HepG2 (cell line): ENCODE results near the gene TK1. TPM values are rescaled to one million over a fixed set of nuclear protein-coding genes. Genes with fewer than 3 reads are reported as not detected.

Experiments used
- ATAC-seq: fragments of 200-7000 bp; cut with Tn5 transposase; 3 replicates; pipeline ENCODE4 v1.9.1; 2020; ENCODE audit warnings: mild to moderate bottlenecking, moderate library complexity
- BruUV-seq: library from RNA; stranded (reverse); fragments of 400-500 nt; replicated peaks from 2 replicates; lab custom pipeline; 2021; lab: Mats Ljungman, UMichigan
- CTCF ChIA-PET: fragments of 300-600 bp; formaldehyde crosslinking; extraction: SDS; loops from one replicate; lab custom pipeline; 2021; ENCODE audit warnings: low total read pairs, inconsistent platforms, low intra/inter-chr PET ratio; lab: Yijun Ruan, JAX
- POLR2A ChIA-PET: fragments of 350-600 bp; sonication (Branson Sonifier 250); formaldehyde crosslinking; loops from one replicate; lab custom pipeline; 2020; ENCODE audit warnings: antibody characterized with exemption, inconsistent platforms; lab: Yijun Ruan, JAX
- DNase-seq: peaks from one replicate; pipeline ENCODE4 v3.0.0-alpha.2; 2015; ENCODE audit warnings: low spot score
- FAIRE-seq: peaks from 3 replicates; lab custom pipeline; 2011; peaks lifted over from hg19 to GRCh38; lab: Jason Lieb, UNC
- H2AFZ ChIP-seq: one replicate; pipeline ENCODE4 v1.6.1; 2011; ENCODE audit warnings: low read length, inconsistent platforms
- H3K27ac ChIP-seq: fragments of 300-600 bp; 3 replicates; pipeline ENCODE4 v1.8.0; 2011; ENCODE audit warnings: mixed run types, mild to moderate bottlenecking, mixed read lengths, low read length, inconsistent platforms; ENCODE audit not compliant: insufficient read depth; ENCODE audit errors: extremely low read length
- H3K27me3 ChIP-seq, 2 experiments: fragments of 200-600 bp in 1 of 2; 2 replicates in 1 of 2; 3 replicates in 1 of 2; pipeline versions ENCODE4 v1.6.0 to v1.8.0; 2011; ENCODE audit warnings: low read length in 2 of 2, mild to moderate bottlenecking in 2 of 2, moderate library complexity in 2 of 2, inconsistent platforms in 1 of 2; ENCODE audit not compliant: insufficient read depth in 2 of 2, control insufficient read depth in 1 of 2
- H3K36me3 ChIP-seq, 2 experiments: fragments of 200-600 bp in 1 of 2; replicated peaks in 1 of 2; 2 replicates in 1 of 2; 3 replicates in 1 of 2; pipeline versions ENCODE4 v1.5.1 to v1.8.0; 2011; ENCODE audit warnings: low read length in 2 of 2, inconsistent platforms in 1 of 2; ENCODE audit not compliant: insufficient read depth in 2 of 2, control insufficient read depth in 1 of 2
- H3K4me1 ChIP-seq: 2 replicates; pipeline ENCODE4 v1.5.1; 2012; ENCODE audit warnings: low read length, inconsistent platforms; ENCODE audit not compliant: insufficient read depth
- H3K4me2 ChIP-seq: 2 replicates; pipeline ENCODE4 v1.6.0; 2011; ENCODE audit warnings: low read depth, low read length, inconsistent platforms
- H3K4me3 ChIP-seq, 3 experiments: fragments of 200-600 bp in 1 of 3; sonication (generic), shearing (Covaris generic) in 1 of 3; replicated peaks in 1 of 3; 2 replicates each; pipeline ENCODE4 v1.5.1; 2011 to 2016; ENCODE audit warnings: low read length in 3 of 3, inconsistent platforms in 2 of 3, low read depth in 2 of 3, mild to moderate bottlenecking in 2 of 3, control low read depth in 1 of 3, mixed read lengths in 1 of 3; ENCODE audit not compliant: insufficient read depth in 1 of 3
- H3K79me2 ChIP-seq: one replicate; pipeline ENCODE4 v1.6.1; 2011; ENCODE audit warnings: low read length, inconsistent platforms; ENCODE audit not compliant: insufficient read depth
- H3K9ac ChIP-seq: 2 replicates; pipeline ENCODE4 v1.6.0; 2011; ENCODE audit warnings: mild to moderate bottlenecking, low read depth, low read length, inconsistent platforms; ENCODE audit not compliant: insufficient read depth
- H3K9me3 ChIP-seq: 2 replicates; pipeline ENCODE4 v1.5.1; 2012; ENCODE audit warnings: mild to moderate bottlenecking, low read length
- H4K20me1 ChIP-seq: 2 replicates; pipeline ENCODE4 v1.6.0; 2011; ENCODE audit warnings: inconsistent platforms, mild to moderate bottlenecking, low read length, moderate library complexity; ENCODE audit not compliant: insufficient read depth
- ZBTB49 ChIP-seq: sonication (generic); formaldehyde crosslinking; IDR thresholded peaks from 2 replicates; pipeline ENCODE4 v1.4.0; 2020; ENCODE audit warnings: missing genetic modification reagents, borderline replicate concordance
- WGBS: methylation state at CpG from one replicate; pipeline ENCODE4 v1.1.6; 2017; ENCODE audit warnings: low lambda C conversion rate; 5-methylcytosine and 5-hydroxymethylcytosine counted together
- in situ Hi-C: cut with HindIII; loops from 2 replicates; pipeline ENCODE4 v1.10.0; 2017; ENCODE audit warnings: low pct_unique_long_range_greater_than_20kb; ENCODE audit not compliant: extremely low pct_ligation_motif_present
- intact Hi-C: fragments of 100-400 bp; cut with micrococcal nuclease; formaldehyde crosslinking; loops from one replicate; pipeline ENCODE4 v1.10.0; 2022; ENCODE audit not compliant: unreplicated experiment
- polyA plus RNA-seq, 8 experiments: library from polyadenylated mRNA; depleted of rRNA in 3 of 8; stranded (reverse) in 7 of 8; unstranded in 1 of 8; fragments of >200 nt; fragmentation: Illumina TruSeq in 4 of 8; extraction: Trizol in 4 of 8; gene quantifications; 2 replicates each; pipeline versions ENCODE4 v1.2.1 to v1.2.3, GENCODE V29; 2011 to 2016; ENCODE audit warnings: low read depth in 4 of 8, missing spikeins in 1 of 8, mixed read lengths in 1 of 8; ENCODE audit not compliant: insufficient read depth in 1 of 8
- total RNA-seq, 5 experiments: library from RNA; depleted of rRNA; stranded (reverse); fragments of >200 nt; fragmentation: Illumina TruSeq; extraction: Trizol; gene quantifications; 2 replicates each; pipeline ENCODE4 v1.2.3, GENCODE V29; 2016; ENCODE audit warnings: low read depth in 1 of 5
- TF ChIP-seq, protein P1 (sequence below): sonication (generic); formaldehyde crosslinking; IDR thresholded peaks from 2 replicates; pipeline ENCODE4 v1.9.0; 2022; ENCODE audit warnings: missing genetic modification reagents, mild to moderate bottlenecking, borderline replicate concordance
- TF ChIP-seq, protein P2 (sequence below): sonication (generic); formaldehyde crosslinking; IDR thresholded peaks from 2 replicates; pipeline ENCODE4 v1.5.1; 2020; ENCODE audit warnings: mild to moderate bottlenecking, missing genetic modification reagents, moderate library complexity

Gene TK1
- total and polyA plus RNA-seq, 2 of the 13 experiments (the other 11 are each of a cell fraction or from before 2014, with no cell fraction given), result 45.0 to 96.0 TPM

- ChIA-PET CTCF (no interaction called here), POLR2A (interaction anchor here (1.4 kb wide), 1 partner anchor 32 kb away, joined by 3 read pairs; no protein-coding TSS in a partner anchor)
- no peak for DNase-seq
- Histone ChIP-seq H3K79me2 (peaks cover 38% of the 10 kb centered on the region), H3K27ac (no peak overlapping the region), H4K20me1 (peaks cover 11% of the 10 kb centered on the region), H3K9me3 (no peaks in the 10 kb centered on the region), H2AFZ (no peak overlapping the region), H3K9ac (no peak overlapping the region), H3K4me3 (no peak overlapping the region), H3K27me3 (no peaks in the 10 kb centered on the region; a peak in 1 of 5 replicates), H3K36me3 (peaks cover 9 to 56% of the 10 kb centered on the region in 2 experiments), H3K4me2 (no peak overlapping the region), H3K4me1 (peaks cover 40% of the 10 kb centered on the region)
- no peak for FAIRE-seq
- intact Hi-C loops, result no loop called here
- no peak for ATAC-seq
- in situ Hi-C loops, result no loop called here
- TF ChIP-seq, protein P1, sequence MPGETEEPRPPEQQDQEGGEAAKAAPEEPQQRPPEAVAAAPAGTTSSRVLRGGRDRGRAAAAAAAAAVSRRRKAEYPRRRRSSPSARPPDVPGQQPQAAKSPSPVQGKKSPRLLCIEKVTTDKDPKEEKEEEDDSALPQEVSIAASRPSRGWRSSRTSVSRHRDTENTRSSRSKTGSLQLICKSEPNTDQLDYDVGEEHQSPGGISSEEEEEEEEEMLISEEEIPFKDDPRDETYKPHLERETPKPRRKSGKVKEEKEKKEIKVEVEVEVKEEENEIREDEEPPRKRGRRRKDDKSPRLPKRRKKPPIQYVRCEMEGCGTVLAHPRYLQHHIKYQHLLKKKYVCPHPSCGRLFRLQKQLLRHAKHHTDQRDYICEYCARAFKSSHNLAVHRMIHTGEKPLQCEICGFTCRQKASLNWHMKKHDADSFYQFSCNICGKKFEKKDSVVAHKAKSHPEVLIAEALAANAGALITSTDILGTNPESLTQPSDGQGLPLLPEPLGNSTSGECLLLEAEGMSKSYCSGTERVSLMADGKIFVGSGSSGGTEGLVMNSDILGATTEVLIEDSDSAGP, result no peak
- TF ChIP-seq ZBTB49 (CRISPR knock-in tag), result no peak
- TF ChIP-seq, protein P2, sequence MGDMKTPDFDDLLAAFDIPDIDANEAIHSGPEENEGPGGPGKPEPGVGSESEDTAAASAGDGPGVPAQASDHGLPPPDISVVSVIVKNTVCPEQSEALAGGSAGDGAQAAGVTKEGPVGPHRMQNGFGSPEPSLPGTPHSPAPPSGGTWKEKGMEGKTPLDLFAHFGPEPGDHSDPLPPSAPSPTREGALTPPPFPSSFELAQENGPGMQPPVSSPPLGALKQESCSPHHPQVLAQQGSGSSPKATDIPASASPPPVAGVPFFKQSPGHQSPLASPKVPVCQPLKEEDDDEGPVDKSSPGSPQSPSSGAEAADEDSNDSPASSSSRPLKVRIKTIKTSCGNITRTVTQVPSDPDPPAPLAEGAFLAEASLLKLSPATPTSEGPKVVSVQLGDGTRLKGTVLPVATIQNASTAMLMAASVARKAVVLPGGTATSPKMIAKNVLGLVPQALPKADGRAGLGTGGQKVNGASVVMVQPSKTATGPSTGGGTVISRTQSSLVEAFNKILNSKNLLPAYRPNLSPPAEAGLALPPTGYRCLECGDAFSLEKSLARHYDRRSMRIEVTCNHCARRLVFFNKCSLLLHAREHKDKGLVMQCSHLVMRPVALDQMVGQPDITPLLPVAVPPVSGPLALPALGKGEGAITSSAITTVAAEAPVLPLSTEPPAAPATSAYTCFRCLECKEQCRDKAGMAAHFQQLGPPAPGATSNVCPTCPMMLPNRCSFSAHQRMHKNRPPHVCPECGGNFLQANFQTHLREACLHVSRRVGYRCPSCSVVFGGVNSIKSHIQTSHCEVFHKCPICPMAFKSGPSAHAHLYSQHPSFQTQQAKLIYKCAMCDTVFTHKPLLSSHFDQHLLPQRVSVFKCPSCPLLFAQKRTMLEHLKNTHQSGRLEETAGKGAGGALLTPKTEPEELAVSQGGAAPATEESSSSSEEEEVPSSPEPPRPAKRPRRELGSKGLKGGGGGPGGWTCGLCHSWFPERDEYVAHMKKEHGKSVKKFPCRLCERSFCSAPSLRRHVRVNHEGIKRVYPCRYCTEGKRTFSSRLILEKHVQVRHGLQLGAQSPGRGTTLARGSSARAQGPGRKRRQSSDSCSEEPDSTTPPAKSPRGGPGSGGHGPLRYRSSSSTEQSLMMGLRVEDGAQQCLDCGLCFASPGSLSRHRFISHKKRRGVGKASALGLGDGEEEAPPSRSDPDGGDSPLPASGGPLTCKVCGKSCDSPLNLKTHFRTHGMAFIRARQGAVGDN, result 0 out of 2 replicates have a peak, but pooled peaks have one; percentile 11
- WGBS, result 93% methylated on average over 12 of the region's 12 CpGs
- no TSS peak for BruUV-seq
Measured at GRCh38 chr17:78183916-78184315, 2.9 kb downstream of the TK1 start.
